RWPE1 (cell line): ENCODE measurements around the gene STK40.
A peak's percentile ranks its signal among the peaks of the same experiment; 100 is the strongest.

ENCODE experiments used
- CTCF ChIA-PET: fragments of 350-600 bp; sonication (Branson Sonifier 250); formaldehyde crosslinking; extraction: SDS; loops from one replicate; lab custom pipeline; 2021; lab: Yijun Ruan, JAX
- POLR2A ChIA-PET: fragments of 400-600 bp; formaldehyde crosslinking; extraction: SDS; loops from one replicate; lab custom pipeline; 2020; ENCODE audit warnings: antibody characterized with exemption; ENCODE audit not compliant: low non-redundant PET; lab: Yijun Ruan, JAX
- DNase-seq: peaks from one replicate; pipeline ENCODE4 v3.0.0; 2012; ENCODE audit warnings: low spot score
- H3K27ac ChIP-seq: fragments of 450-650 bp; 2 replicates; pipeline ENCODE4 v1.5.1; 2017
- TF ChIP-seq, protein P1 (sequence below): fragments of 450-650 bp; conservative IDR thresholded peaks from 2 replicates; pipeline ENCODE4 v1.5.1; 2017; ENCODE audit warnings: low read depth, mild to moderate bottlenecking

STK40 gene

DNA sequence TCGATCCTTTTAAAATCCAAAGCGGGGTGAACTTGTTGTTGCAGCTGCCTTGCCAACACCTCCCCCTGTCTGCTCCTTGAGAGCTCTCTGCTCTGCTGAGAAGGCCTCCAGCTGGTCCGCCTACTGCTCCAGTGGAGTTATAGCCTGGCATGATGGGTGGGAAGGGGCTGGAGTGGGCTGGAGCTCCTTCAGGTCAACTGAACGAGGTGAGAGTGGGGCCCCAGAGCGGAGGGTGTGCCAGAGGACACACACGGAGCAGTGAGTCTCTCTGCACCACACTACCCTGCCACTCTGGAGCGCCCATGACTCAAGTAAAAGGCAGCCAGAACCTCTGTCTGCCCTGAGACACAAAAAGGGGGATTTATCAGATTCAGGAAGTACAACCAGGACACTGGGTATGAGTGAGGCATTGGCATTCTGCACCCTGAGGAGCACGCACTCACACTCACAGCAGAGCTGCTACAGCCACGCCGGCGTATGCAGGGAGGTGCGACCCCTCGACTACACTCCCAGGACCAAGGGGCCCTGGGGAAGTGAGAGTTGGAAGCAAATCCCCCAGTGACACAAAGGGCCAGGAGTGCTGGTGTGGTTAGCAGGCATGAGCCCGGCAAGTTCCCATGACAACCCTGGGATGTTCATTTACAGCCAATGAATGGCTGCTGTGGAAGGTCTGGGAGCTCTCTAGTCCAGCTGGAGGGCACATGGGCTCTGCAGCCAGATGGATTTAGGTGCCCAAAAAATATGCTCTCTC is 34.3 kb downstream of the STK40 start:
- DNase-seq: peak; percentile 68
- ChIA-PET CTCF (interaction anchor here (1.0 to 1.7 kb wide), 3 partner anchors 8 to 18 kb away, joined by 3 to 8 read pairs (median 4); no protein-coding TSS in a partner anchor), POLR2A (no interaction called here)
- TF ChIP-seq, protein P1, sequence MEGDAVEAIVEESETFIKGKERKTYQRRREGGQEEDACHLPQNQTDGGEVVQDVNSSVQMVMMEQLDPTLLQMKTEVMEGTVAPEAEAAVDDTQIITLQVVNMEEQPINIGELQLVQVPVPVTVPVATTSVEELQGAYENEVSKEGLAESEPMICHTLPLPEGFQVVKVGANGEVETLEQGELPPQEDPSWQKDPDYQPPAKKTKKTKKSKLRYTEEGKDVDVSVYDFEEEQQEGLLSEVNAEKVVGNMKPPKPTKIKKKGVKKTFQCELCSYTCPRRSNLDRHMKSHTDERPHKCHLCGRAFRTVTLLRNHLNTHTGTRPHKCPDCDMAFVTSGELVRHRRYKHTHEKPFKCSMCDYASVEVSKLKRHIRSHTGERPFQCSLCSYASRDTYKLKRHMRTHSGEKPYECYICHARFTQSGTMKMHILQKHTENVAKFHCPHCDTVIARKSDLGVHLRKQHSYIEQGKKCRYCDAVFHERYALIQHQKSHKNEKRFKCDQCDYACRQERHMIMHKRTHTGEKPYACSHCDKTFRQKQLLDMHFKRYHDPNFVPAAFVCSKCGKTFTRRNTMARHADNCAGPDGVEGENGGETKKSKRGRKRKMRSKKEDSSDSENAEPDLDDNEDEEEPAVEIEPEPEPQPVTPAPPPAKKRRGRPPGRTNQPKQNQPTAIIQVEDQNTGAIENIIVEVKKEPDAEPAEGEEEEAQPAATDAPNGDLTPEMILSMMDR: no peak
- H3K27ac ChIP-seq: peak overlapping the region; percentile 92

DNA sequence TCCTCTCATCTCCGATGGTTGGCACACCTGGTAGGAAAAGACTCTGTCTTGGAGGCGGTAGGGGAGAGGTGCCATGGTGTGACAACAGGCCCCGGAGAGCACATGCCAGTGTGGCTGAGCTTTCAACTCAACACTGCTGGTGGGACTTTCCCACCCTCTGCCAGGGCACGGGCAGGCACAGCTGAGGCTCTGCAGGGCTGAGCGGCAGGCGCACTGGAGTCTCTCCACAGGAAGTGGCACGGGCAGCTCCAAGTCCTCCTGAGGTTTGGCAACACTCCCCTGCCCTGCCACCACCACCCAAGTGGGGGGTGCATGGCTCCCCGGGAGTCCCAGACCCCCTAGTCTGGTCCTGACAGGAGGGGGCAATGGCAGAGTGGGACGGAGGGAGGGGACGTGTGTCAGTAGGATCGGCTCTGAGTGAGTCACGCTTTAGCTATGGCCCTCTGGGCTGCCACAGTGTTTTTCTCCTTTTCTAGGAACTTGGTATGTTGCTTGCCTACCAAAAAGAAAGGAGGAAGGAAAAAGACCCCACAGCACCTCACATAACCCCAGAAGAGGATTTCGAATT is 35.0 kb downstream of the STK40 start:
- TF ChIP-seq, protein P1: no peak
- peak overlapping the region; percentile 92 for H3K27ac ChIP-seq
- ChIA-PET POLR2A (interaction anchor here (0.5 to 0.6 kb wide), 2 partner anchors 86 to 494 kb away, joined by 3 read pairs; no protein-coding TSS in a partner anchor), CTCF (interaction anchor here (0.6 to 1.7 kb wide), 4 partner anchors 8 to 332 kb away, joined by 3 to 8 read pairs (median 4); no protein-coding TSS in a partner anchor)
- DNase-seq: peak; percentile 82

DNA sequence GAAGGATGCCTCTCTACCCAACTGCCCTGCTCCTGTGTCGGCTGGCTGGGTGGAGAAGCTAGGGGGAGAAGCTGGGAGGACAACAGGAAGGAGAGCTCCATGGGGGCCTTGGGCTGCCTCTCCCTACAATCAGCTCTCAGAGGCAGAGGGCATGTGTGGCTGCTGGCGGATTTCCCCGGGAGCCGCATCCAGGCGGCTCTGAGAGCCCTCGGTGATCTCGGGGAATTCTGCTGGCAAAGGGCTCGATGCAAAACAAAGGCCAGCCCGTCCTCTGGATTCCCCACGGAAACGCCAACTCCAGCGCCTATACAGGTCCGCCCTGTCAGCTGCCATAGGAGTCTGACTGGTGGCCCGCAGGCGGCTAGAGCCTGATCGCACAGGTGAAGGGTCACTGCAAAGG is 35.9 kb downstream of the STK40 start:
- ChIA-PET POLR2A (interaction anchor here (0.7 kb wide), 1 partner anchor 34 kb away, joined by 3 read pairs; no protein-coding TSS in a partner anchor), CTCF (interaction anchor here (0.6 to 0.7 kb wide), 2 partner anchors 24 to 208 kb away, joined by 3 read pairs; no protein-coding TSS in a partner anchor)
- TF ChIP-seq, protein P1: no peak
- H3K27ac ChIP-seq: peak overlapping the region; percentile 92
- no peak for DNase-seq

DNA sequence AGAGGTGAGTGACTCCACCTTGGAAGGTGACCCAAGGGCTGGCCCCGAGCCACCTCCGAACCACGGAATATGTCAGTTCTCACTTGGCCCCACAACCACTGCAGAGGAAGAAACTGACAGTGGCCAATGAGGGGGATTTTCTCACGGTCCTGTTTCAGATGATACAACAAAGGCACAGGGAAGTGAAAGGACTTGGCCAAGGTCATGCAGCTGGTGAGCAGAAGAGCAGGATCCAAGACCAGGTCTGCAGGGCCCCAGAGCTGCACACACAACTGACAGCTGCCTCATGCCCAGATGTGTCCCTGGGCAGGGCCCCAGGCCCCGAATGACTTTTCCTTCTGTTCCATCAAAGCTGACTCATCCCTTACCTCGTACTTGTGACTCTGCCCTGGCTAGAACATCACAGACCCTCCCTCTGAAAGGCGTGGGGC is 36.5 kb downstream of the STK40 start:
- TF ChIP-seq, protein P1: no peak
- DNase-seq: peak; percentile 38
- POLR2A ChIA-PET: interaction anchor here (0.7 kb wide), 1 partner anchor 33 kb away, joined by 3 read pairs; no protein-coding TSS in a partner anchor
- H3K27ac ChIP-seq: peak overlapping the region; percentile 92
- CTCF ChIA-PET: interaction anchor here (0.6 to 0.7 kb wide), 2 partner anchors 23 to 208 kb away, joined by 3 read pairs; no protein-coding TSS in a partner anchor

DNA sequence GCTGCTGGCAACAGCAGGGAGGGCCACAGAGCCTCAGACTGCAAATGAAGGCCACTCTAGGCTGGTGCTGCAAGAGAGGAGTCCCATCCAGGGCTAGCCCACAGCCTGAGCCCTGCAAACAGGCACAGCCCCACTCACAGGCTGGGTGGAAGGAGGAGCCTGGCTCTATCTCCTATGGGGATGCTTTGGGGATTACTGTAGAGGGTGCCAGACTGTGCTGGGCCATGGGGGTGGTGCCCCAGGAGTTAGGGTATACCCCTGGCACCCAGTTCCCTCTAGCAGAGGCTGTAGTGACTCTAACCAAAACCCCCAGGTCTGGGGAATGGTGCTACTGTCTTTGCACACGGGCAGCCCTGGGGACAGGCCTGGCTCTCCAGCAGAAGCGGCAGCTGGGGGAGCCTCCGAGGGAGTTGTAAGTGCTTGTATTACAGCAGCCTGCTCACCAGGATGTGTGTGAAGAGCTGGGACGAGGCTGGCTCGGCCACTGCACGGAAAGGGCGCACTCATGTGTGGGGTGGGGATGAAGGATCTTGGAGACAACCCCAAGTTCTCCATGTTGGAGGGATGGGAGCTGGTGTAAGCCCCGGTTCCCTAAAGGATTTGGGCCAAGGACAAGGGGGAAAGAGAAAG is 38.9 kb downstream of the STK40 start:
- DNase-seq: no peak
- ChIA-PET CTCF (interaction anchor here (0.6 kb wide), 1 partner anchor 198 kb away, joined by 5 read pairs; no protein-coding TSS in a partner anchor), POLR2A (no interaction called here)
- TF ChIP-seq, protein P1: no peak
- peak overlapping the region; percentile 19; the same call in 1 of the 2 replicates for H3K27ac ChIP-seq

DNA sequence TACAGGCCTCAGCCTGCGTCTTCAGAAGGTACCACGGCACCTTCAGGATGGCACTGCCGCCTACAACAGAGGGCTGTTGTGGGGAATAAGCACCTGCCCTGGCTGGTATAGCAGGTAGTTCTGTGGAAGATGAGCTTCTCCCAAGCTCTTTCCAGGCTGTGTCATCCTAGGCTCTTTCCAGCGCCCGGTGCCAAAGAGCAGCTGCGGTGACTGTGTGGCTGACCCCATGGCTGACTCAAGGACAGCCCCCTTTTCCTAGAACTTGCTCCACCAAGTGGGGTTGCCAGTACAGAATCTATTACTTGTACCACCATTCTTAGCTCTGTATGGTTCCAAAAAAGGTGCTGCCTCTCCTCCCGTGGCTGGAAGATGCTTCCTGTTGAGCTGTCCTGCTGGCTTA is 40.4 kb downstream of the STK40 start:
- no peak overlapping the region for H3K27ac ChIP-seq
- CTCF ChIA-PET: interaction anchor here (0.7 kb wide), 1 partner anchor 247 kb away, joined by 3 read pairs; no protein-coding TSS in a partner anchor
- DNase-seq: no peak
- POLR2A ChIA-PET: no interaction called here
- TF ChIP-seq, protein P1: no peak
